HUES6 (cell line): ENCODE results near the gene IRX5.

ENCODE experiments used
- H3K27ac ChIP-seq: 2 replicates; pipeline ENCODE4 v1.7.0; 2013; ENCODE audit warnings: low read depth, mild to moderate bottlenecking, low read length, inconsistent platforms
- H3K27me3 ChIP-seq: 2 replicates; pipeline ENCODE4 v1.6.1; 2013; ENCODE audit warnings: low read length; ENCODE audit not compliant: control insufficient read depth, insufficient read depth
- H3K36me3 ChIP-seq: 2 replicates; pipeline ENCODE4 v1.6.1; 2013; ENCODE audit warnings: low read length; ENCODE audit not compliant: control insufficient read depth, insufficient read depth
- H3K4me1 ChIP-seq: 2 replicates; pipeline ENCODE4 v1.6.1; 2013; ENCODE audit warnings: low read length; ENCODE audit not compliant: control insufficient read depth, insufficient read depth
- H3K4me3 ChIP-seq: 2 replicates; pipeline ENCODE4 v1.5.1; 2013; ENCODE audit warnings: low read depth, low read length
- H3K9ac ChIP-seq: one replicate; pipeline ENCODE4 v1.6.1; 2013; ENCODE audit warnings: mild to moderate bottlenecking, low read length
- H3K9me3 ChIP-seq: 2 replicates; pipeline ENCODE4 v1.6.1; 2013; ENCODE audit warnings: low read depth, low read length; ENCODE audit not compliant: control insufficient read depth, insufficient read depth

Gene IRX5

GRCh38 chr16:54930005-54930868 is at the start of gene IRX5:
IRX5 (plus strand) TSS chr16:54930865; CDS start chr16:54931199, 334 bp downstream.
- Histone ChIP-seq H3K27me3 (peaks cover 86% of the 10 kb centered on the region), H3K9me3 (no peaks in the 10 kb centered on the region), H3K9ac (peak within 1 kb of the TSS; percentile 47), H3K4me1 (peaks cover 24% of the 10 kb centered on the region), H3K36me3 (no peaks in the 10 kb centered on the region), H3K4me3 (peak within 1 kb of the TSS; percentile 78), H3K27ac (no peak within 1 kb of the TSS)

GRCh38 chr16:54882556-54882955 is 48.1 kb upstream of the IRX5 start:
- no peaks in the 10 kb centered on the region for H3K4me1 ChIP-seq
- no peaks in the 10 kb centered on the region for H3K36me3 ChIP-seq
- H3K9me3 ChIP-seq = peaks cover 9% of the 10 kb centered on the region
- H3K9ac ChIP-seq = no peak overlapping the region
- H3K4me3 ChIP-seq = no peak overlapping the region
- H3K27me3 ChIP-seq = no peaks in the 10 kb centered on the region
- H3K27ac ChIP-seq = no peak overlapping the region

GRCh38 chr16:54883358-54883757 is 47.3 kb upstream of the IRX5 start:
- Histone ChIP-seq H3K27ac (no peak overlapping the region), H3K27me3 (no peaks in the 10 kb centered on the region), H3K4me3 (no peak overlapping the region), H3K4me1 (no peaks in the 10 kb centered on the region), H3K9me3 (peaks cover 9% of the 10 kb centered on the region), H3K36me3 (no peaks in the 10 kb centered on the region), H3K9ac (no peak overlapping the region)

GRCh38 chr16:54886078-54886477 is 44.6 kb upstream of the IRX5 start:
- Histone ChIP-seq H3K27ac (no peak overlapping the region), H3K36me3 (no peaks in the 10 kb centered on the region), H3K9me3 (peaks cover 9% of the 10 kb centered on the region), H3K27me3 (no peaks in the 10 kb centered on the region), H3K4me1 (no peaks in the 10 kb centered on the region), H3K4me3 (no peak overlapping the region), H3K9ac (no peak overlapping the region)

- Histone ChIP-seq H3K27me3 (no peaks in the 10 kb centered on the region), H3K9me3 (peaks cover 9% of the 10 kb centered on the region), H3K4me3 (no peak overlapping the region), H3K4me1 (no peaks in the 10 kb centered on the region), H3K27ac (no peak overlapping the region), H3K9ac (no peak overlapping the region), H3K36me3 (no peaks in the 10 kb centered on the region)
Observed at GRCh38 chr16:54890381-54890780, 40.3 kb upstream of the IRX5 start.

GRCh38 chr16:54891346-54891745 is 39.3 kb upstream of the IRX5 start:
- Histone ChIP-seq H3K4me3 (no peak overlapping the region), H3K4me1 (no peaks in the 10 kb centered on the region), H3K9me3 (peaks cover 6% of the 10 kb centered on the region), H3K9ac (no peak overlapping the region), H3K36me3 (no peaks in the 10 kb centered on the region), H3K27me3 (no peaks in the 10 kb centered on the region), H3K27ac (no peak overlapping the region)

- no peaks in the 10 kb centered on the region for H3K36me3 ChIP-seq
- H3K9ac ChIP-seq = no peak overlapping the region
- no peaks in the 10 kb centered on the region for H3K27me3 ChIP-seq
- no peak overlapping the region for H3K27ac ChIP-seq
- H3K4me1 ChIP-seq = no peaks in the 10 kb centered on the region
- H3K4me3 ChIP-seq = no peak overlapping the region
- H3K9me3 ChIP-seq = no peaks in the 10 kb centered on the region
Observed at GRCh38 chr16:54892981-54893380, 37.7 kb upstream of the IRX5 start.

GRCh38 chr16:54897930-54898329 is 32.7 kb upstream of the IRX5 start:
- Histone ChIP-seq H3K4me1 (no peaks in the 10 kb centered on the region), H3K9me3 (no peaks in the 10 kb centered on the region), H3K27ac (no peak overlapping the region), H3K27me3 (no peaks in the 10 kb centered on the region), H3K9ac (no peak overlapping the region), H3K36me3 (no peaks in the 10 kb centered on the region), H3K4me3 (no peak overlapping the region)

- H3K27ac ChIP-seq = no peak overlapping the region
Observed at GRCh38 chr16:54901606-54902005, 29.1 kb upstream of the IRX5 start.

GRCh38 chr16:54903047-54903446 is 27.6 kb upstream of the IRX5 start:
- Histone ChIP-seq H3K9ac (no peak overlapping the region), H3K27ac (no peak overlapping the region), H3K4me3 (no peak overlapping the region), H3K36me3 (no peaks in the 10 kb centered on the region), H3K27me3 (no peaks in the 10 kb centered on the region), H3K4me1 (no peaks in the 10 kb centered on the region), H3K9me3 (0 out of 2 replicates have a peak, but pooled peaks cover 3% of the 10 kb centered on the region)

More at GRCh38 chr16:54901606-54902005, 29.1 kb upstream of the IRX5 start:
- H3K36me3 ChIP-seq = no peaks in the 10 kb centered on the region
- H3K9ac ChIP-seq = no peak overlapping the region
- H3K9me3 ChIP-seq = 0 out of 2 replicates have a peak, but pooled peaks cover 3% of the 10 kb centered on the region
- no peak overlapping the region for H3K4me3 ChIP-seq
- no peaks in the 10 kb centered on the region for H3K27me3 ChIP-seq
- no peaks in the 10 kb centered on the region for H3K4me1 ChIP-seq

GRCh38 chr16:54911079-54911478 is 19.6 kb upstream of the IRX5 start:
- no peak overlapping the region for H3K27ac ChIP-seq
- no peaks in the 10 kb centered on the region for H3K27me3 ChIP-seq
- no peaks in the 10 kb centered on the region for H3K4me1 ChIP-seq
- no peaks in the 10 kb centered on the region for H3K9me3 ChIP-seq
- no peaks in the 10 kb centered on the region for H3K36me3 ChIP-seq
- H3K9ac ChIP-seq = no peak overlapping the region
- H3K4me3 ChIP-seq = no peak overlapping the region
